OCI-LY7 (cell line): ENCODE data around the gene MYOC.

Source experiments
- CTCF ChIP-seq: fragments of 200-600 bp; sonication (generic); conservative IDR thresholded peaks from 2 replicates; pipeline ENCODE4 v1.5.1; 2014; ENCODE audit warnings: mild to moderate bottlenecking, antibody characterized with exemption, low read length, moderate library complexity, mixed read lengths
- EZH2phosphoT487 ChIP-seq: fragments of 200-600 bp; sonication (generic); IDR thresholded peaks from 2 replicates; pipeline ENCODE4 v1.6.1; 2018; ENCODE audit warnings: low read depth, borderline replicate concordance, mild to moderate bottlenecking, mixed run types, antibody characterized with exemption, low read length, moderate library complexity, mixed read lengths

GRCh38 chr1:171661076-171661650 lies 8.7 kb upstream of the MYOC start:
- TF ChIP-seq CTCF = no peak
- TF ChIP-seq EZH2phosphoT487 = no peak
